SK-N-SH treated with all-trans-retinoic acid at 6 μM for 48 hours (cell line): ENCODE measurements around the gene PNLDC1.
A peak's percentile ranks its signal among the peaks of the same experiment; 100 is the strongest.
"Not testable (repeated sequence)": the region's sequence is repeated elsewhere in the genome, so short reads cannot be mapped to it uniquely, and the experiment has no call there.

ENCODE experiments used
- ATAC-seq: fragments of 200-7000 bp; cut with Tn5 transposase; 3 replicates; pipeline ENCODE4 v1.9.1; 2020; ENCODE audit warnings: mild to moderate bottlenecking, moderate library complexity
- ARNTL ChIP-seq: fragments of 450-650 bp; formaldehyde crosslinking; IDR thresholded peaks from 2 replicates; pipeline ENCODE4 v1.5.0; 2020; ENCODE audit warnings: low read depth, mild to moderate bottlenecking, moderate library complexity, borderline replicate concordance
- BACH2 ChIP-seq: fragments of 250-450 bp; sonication (Bioruptor Pico); IDR thresholded peaks from 2 replicates; pipeline ENCODE4 v1.9.0; 2021; ENCODE audit warnings: mild to moderate bottlenecking, borderline replicate concordance
- CREB5 ChIP-seq: fragments of 250-450 bp; sonication (Bioruptor Pico); IDR thresholded peaks from 2 replicates; pipeline ENCODE4 v1.5.1; 2020; ENCODE audit warnings: low read depth, mild to moderate bottlenecking, moderate library complexity
- CSDC2 ChIP-seq: fragments of 250-450 bp; sonication (Bioruptor Pico); IDR thresholded peaks from 2 replicates; pipeline ENCODE4 v1.5.0; 2020; ENCODE audit warnings: mild to moderate bottlenecking, moderate library complexity
- CSRNP3 ChIP-seq: fragments of 250-450 bp; sonication (Bioruptor Pico); IDR thresholded peaks from 2 replicates; pipeline ENCODE4 v1.5.1; 2021; ENCODE audit warnings: mild to moderate bottlenecking, moderate library complexity
- ESRRG ChIP-seq: fragments of 250-450 bp; sonication (Bioruptor Pico); IDR thresholded peaks from 2 replicates; pipeline ENCODE4 v1.6.1; 2021; ENCODE audit warnings: mild to moderate bottlenecking
- GLIS3 ChIP-seq: fragments of 250-450 bp; sonication (Bioruptor Pico); IDR thresholded peaks from 2 replicates; pipeline ENCODE4 v1.5.0; 2020; ENCODE audit warnings: mild to moderate bottlenecking, moderate library complexity
- ISL1 ChIP-seq: fragments of 250-450 bp; sonication (Bioruptor Pico); IDR thresholded peaks from 2 replicates; pipeline ENCODE4 v2.1.2; 2022; ENCODE audit warnings: mild to moderate bottlenecking, moderate library complexity
- OSR1 ChIP-seq: fragments of 250-450 bp; sonication (Bioruptor Pico); IDR thresholded peaks from 2 replicates; pipeline ENCODE4 v1.8.0; 2022; ENCODE audit warnings: moderate library complexity, mild to moderate bottlenecking, inconsistent platforms
- PPARA ChIP-seq: fragments of 250-450 bp; sonication (Bioruptor Pico); IDR thresholded peaks from 2 replicates; pipeline ENCODE4 v1.5.0; 2020; ENCODE audit warnings: mild to moderate bottlenecking, borderline replicate concordance
- RARB ChIP-seq: fragments of 250-450 bp; sonication (Bioruptor Pico); IDR thresholded peaks from 2 replicates; pipeline ENCODE4 v1.8.0; 2021; ENCODE audit warnings: mild to moderate bottlenecking, moderate library complexity
- SNAI2 ChIP-seq: fragments of 250-450 bp; sonication (Bioruptor Pico); IDR thresholded peaks from 2 replicates; pipeline ENCODE4 v1.5.0; 2020; ENCODE audit warnings: mild to moderate bottlenecking, moderate library complexity
- TCF4 ChIP-seq: fragments of 250-450 bp; sonication (Bioruptor Pico); IDR thresholded peaks from 2 replicates; pipeline ENCODE4 v1.8.0; 2021; ENCODE audit warnings: mild to moderate bottlenecking, moderate library complexity, borderline replicate concordance
- TOX ChIP-seq: fragments of 250-450 bp; sonication (Bioruptor Pico); IDR thresholded peaks from 2 replicates; pipeline ENCODE4 v1.8.0; 2021; ENCODE audit warnings: mild to moderate bottlenecking, moderate library complexity, borderline replicate concordance
- TSHZ2 ChIP-seq: fragments of 250-450 bp; sonication (Bioruptor Pico); IDR thresholded peaks from 2 replicates; pipeline ENCODE4 v1.5.0; 2020; ENCODE audit warnings: mild to moderate bottlenecking, moderate library complexity
- ZFP3 ChIP-seq: fragments of 250-450 bp; sonication (Bioruptor Pico); IDR thresholded peaks from 2 replicates; pipeline ENCODE4 v1.5.0; 2020; ENCODE audit warnings: mild to moderate bottlenecking, moderate library complexity
- ZFP30 ChIP-seq: fragments of 450-650 bp; formaldehyde crosslinking; IDR thresholded peaks from 2 replicates; pipeline ENCODE4 v1.5.0; 2022; ENCODE audit warnings: mild to moderate bottlenecking, moderate library complexity
- ZNF565 ChIP-seq: fragments of 450-650 bp; formaldehyde crosslinking; conservative IDR thresholded peaks from 2 replicates; pipeline ENCODE4 v1.5.0; 2020; ENCODE audit warnings: low read depth, mild to moderate bottlenecking, moderate library complexity
- ZNF70 ChIP-seq: fragments of 450-650 bp; formaldehyde crosslinking; IDR thresholded peaks from 2 replicates; pipeline ENCODE4 v1.5.0; 2020; ENCODE audit warnings: mild to moderate bottlenecking, moderate library complexity
- ZNF8 ChIP-seq: fragments of 450-650 bp; formaldehyde crosslinking; IDR thresholded peaks from 2 replicates; pipeline ENCODE4 v1.5.0; 2020; ENCODE audit warnings: mild to moderate bottlenecking, moderate library complexity

The PNLDC1 gene

GRCh38 chr6:159789377-159790148 is 10.5 kb upstream of the PNLDC1 start, which contains the start of gene TCP1:
TSS of gene TCP1 (minus strand) at chr6:159789602. CDS start at chr6:159789468, 134 bp downstream.
- no peak for TF ChIP-seq ZNF565 (CRISPR knock-in tag)
- TF ChIP-seq ZFP30 (CRISPR knock-in tag) = no peak
- no peak for TF ChIP-seq OSR1 (CRISPR knock-in tag)
- TF ChIP-seq CSRNP3 (CRISPR knock-in tag) = no peak
- no peak for TF ChIP-seq ZNF8 (CRISPR knock-in tag)
- no peak for TF ChIP-seq ZFP3 (CRISPR knock-in tag)
- no peak for TF ChIP-seq ESRRG (CRISPR knock-in tag)
- no peak for TF ChIP-seq SNAI2 (CRISPR knock-in tag)
- TF ChIP-seq GLIS3 (CRISPR knock-in tag) = no peak
- TF ChIP-seq PPARA (CRISPR knock-in tag) = no peak
- TF ChIP-seq ZNF70 = no peak
- no peak for TF ChIP-seq BACH2
- TF ChIP-seq CREB5 (CRISPR knock-in tag) = no peak
- peak; percentile 90 for ATAC-seq

GRCh38 chr6:159790149-159790955 is 9.7 kb upstream of the PNLDC1 start, which contains the start of gene MRPL18:
TSS of gene MRPL18 (plus strand) at chr6:159790467. CDS start at chr6:159790588, 121 bp downstream.
- no peak for TF ChIP-seq ZNF70
- no peak for TF ChIP-seq TOX (CRISPR knock-in tag)
- TF ChIP-seq, all 23 proteins: peak for 0
- ATAC-seq = peak; percentile 93

- no peak for TF ChIP-seq ARNTL (CRISPR knock-in tag)
- no peak for TF ChIP-seq TCF4 (CRISPR knock-in tag)
- no peak for TF ChIP-seq ZNF70
- no peak for TF ChIP-seq BACH2
- TF ChIP-seq ZFP30 (CRISPR knock-in tag) = no peak
- TF ChIP-seq ESRRG (CRISPR knock-in tag) = no peak
- no peak for TF ChIP-seq ZFP3 (CRISPR knock-in tag)
- no peak for TF ChIP-seq OSR1 (CRISPR knock-in tag)
- no peak for TF ChIP-seq TOX (CRISPR knock-in tag)
- TF ChIP-seq ZNF8 (CRISPR knock-in tag) = no peak
- TF ChIP-seq CREB5 (CRISPR knock-in tag) = no peak
- no peak for TF ChIP-seq ISL1 (CRISPR knock-in tag)
- ATAC-seq = no peak
Measured at GRCh38 chr6:159790956-159791598, 9.0 kb upstream of the PNLDC1 start.

GRCh38 chr6:159794976-159795375 is 5.1 kb upstream of the PNLDC1 start:
- ATAC-seq = not testable (repeated sequence)

GRCh38 chr6:159797554-159797953 is 2.5 kb upstream of the PNLDC1 start:
- no peak for ATAC-seq
- no peak for TF ChIP-seq PPARA (CRISPR knock-in tag)
- TF ChIP-seq OSR1 (CRISPR knock-in tag) = no peak
- TF ChIP-seq ZNF565 (CRISPR knock-in tag) = no peak
- no peak for TF ChIP-seq CSRNP3 (CRISPR knock-in tag)
- no peak for TF ChIP-seq ESRRG (CRISPR knock-in tag)
- TF ChIP-seq ZNF8 (CRISPR knock-in tag) = no peak
- TF ChIP-seq TSHZ2 (CRISPR knock-in tag) = no peak
- TF ChIP-seq CSDC2 (CRISPR knock-in tag) = no peak
- no peak for TF ChIP-seq RARB (CRISPR knock-in tag)
- no peak for TF ChIP-seq TCF4 (CRISPR knock-in tag)
- no peak for TF ChIP-seq GLIS3 (CRISPR knock-in tag)
- TF ChIP-seq CREB5 (CRISPR knock-in tag) = no peak
- no peak for TF ChIP-seq ARNTL (CRISPR knock-in tag)
- TF ChIP-seq ZFP3 (CRISPR knock-in tag) = no peak
- TF ChIP-seq ISL1 (CRISPR knock-in tag) = no peak
